KOPT-K1 (cell line): ENCODE results near the gene YY1.
"Not testable (repeated sequence)": the region's sequence is repeated elsewhere in the genome, so short reads cannot be mapped to it uniquely, and the experiment has no call there.

Experiments
- H3K27ac ChIP-seq: fragments of 200-600 bp; sonication (generic); 2 replicates; pipeline ENCODE4 v1.5.1; 2016; ENCODE audit warnings: antibody characterized with exemption, mild to moderate bottlenecking, low read depth, low read length; ENCODE audit not compliant: poor library complexity, severe bottlenecking
- H3K36me3 ChIP-seq: fragments of 200-600 bp; sonication (generic); 2 replicates; pipeline ENCODE4 v1.5.1; 2017; ENCODE audit warnings: antibody characterized with exemption, mild to moderate bottlenecking, low read length, moderate library complexity; ENCODE audit not compliant: insufficient read depth
- H3K9me3 ChIP-seq: fragments of 200-600 bp; sonication (generic); 2 replicates; pipeline ENCODE4 v1.5.1; 2017; ENCODE audit warnings: antibody characterized with exemption, low read length, mild to moderate bottlenecking; ENCODE audit not compliant: insufficient read depth, poor library complexity, severe bottlenecking

YY1 gene

DNA sequence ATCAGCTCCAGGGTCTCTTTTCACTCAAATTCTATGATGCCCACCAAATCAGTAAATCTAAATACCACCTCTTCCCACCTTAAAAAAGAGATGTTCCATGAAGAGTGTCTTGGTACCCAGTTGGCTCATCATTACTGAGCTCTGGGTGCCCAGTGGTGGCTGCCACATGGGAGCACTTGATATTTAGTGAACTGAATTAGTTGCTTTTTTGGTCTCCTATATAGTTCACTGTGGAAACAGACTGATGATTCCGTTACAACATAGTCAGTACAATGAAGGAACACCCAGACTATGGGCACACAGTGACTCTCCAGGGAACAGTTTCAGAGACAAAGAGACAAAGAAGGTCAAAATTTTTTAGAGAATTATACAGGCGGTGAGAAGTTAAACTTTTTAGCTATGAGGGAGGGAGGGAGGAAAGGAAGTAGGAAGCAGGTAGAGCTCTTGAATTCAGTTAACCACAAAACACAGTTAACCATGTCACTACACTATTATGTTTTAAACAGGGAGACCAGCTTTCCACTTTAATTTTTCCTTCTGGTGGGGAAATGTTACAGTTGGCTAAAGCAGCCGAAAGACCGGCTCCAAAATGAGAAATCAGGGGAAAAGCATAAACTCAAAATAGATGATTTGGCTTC is 14.6 kb upstream of the YY1 start:
- Histone ChIP-seq H3K27ac (peak overlapping the region; percentile 87), H3K36me3 (peaks cover 23% of the 10 kb centered on the region), H3K9me3 (no peaks in the 10 kb centered on the region)

DNA sequence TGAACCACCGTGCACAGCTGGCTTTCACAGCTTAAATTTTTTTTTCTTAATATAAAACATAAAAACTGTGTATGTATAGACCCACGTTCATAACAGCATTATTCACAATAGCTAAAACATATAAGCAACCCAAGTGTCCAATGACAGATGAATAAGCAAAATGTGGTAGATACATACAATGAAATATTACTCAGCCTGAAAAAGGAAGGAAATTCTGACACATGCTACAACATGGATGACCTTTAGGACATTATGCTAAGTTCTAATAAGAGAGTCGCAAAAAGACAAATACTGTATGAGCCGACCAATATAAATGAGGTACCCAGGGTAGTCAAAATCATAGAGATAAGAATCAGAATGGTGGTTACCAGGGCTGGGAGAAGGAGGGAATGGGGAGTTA is 13.8 kb upstream of the YY1 start:
- Histone ChIP-seq H3K36me3 (peaks cover 31% of the 10 kb centered on the region), H3K27ac (peak overlapping the region; percentile 87), H3K9me3 (no peaks in the 10 kb centered on the region)

DNA sequence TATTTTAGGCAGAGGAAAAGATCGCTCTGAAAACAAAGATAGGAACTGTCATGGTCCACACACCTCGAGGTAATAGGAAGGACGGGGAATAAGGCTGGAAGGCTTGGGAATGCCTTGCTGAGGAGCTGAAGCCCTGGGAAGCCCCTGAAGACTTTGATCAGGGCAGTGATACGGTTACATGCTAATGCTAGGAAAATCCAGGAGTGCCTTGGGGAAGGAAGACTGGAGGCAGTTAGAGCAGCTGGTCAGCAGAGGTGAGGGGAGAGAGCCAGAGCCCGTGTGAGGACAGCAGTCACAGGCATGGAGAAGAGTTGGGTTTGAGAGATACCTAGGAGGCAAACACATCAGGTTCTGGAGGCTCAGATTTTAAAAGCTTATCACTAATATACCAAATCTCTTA is 8.6 kb upstream of the YY1 start:
- Histone ChIP-seq H3K27ac (no peak overlapping the region), H3K36me3 (peaks cover 77% of the 10 kb centered on the region)

GRCh38 chr14:100234511-100234910 is 4.4 kb upstream of the YY1 start:
- H3K27ac ChIP-seq: peak overlapping the region; percentile 5
- peaks cover 55% of the 10 kb centered on the region for H3K36me3 ChIP-seq

More for the DNA sequence above, 8.6 kb upstream of the YY1 start:
- H3K9me3 ChIP-seq: no peaks in the 10 kb centered on the region

GRCh38 chr14:100236271-100236818 is 2.6 kb upstream of the YY1 start:
- Histone ChIP-seq H3K36me3 (peaks cover 39% of the 10 kb centered on the region), H3K27ac (peak overlapping the region; percentile 97)
- H3K9me3 ChIP-seq: not testable (repeated sequence)

More at GRCh38 chr14:100234511-100234910, 4.4 kb upstream of the YY1 start:
- no peaks in the 10 kb centered on the region for H3K9me3 ChIP-seq

GRCh38 chr14:100236881-100237280 is 2.1 kb upstream of the YY1 start:
- peak overlapping the region; percentile 97 for H3K27ac ChIP-seq
- peaks cover 39% of the 10 kb centered on the region for H3K36me3 ChIP-seq
- H3K9me3 ChIP-seq: no peaks in the 10 kb centered on the region

- Histone ChIP-seq H3K36me3 (peaks cover 40% of the 10 kb centered on the region), H3K27ac (peak overlapping the region; percentile 97), H3K9me3 (no peaks in the 10 kb centered on the region)
Observed at GRCh38 chr14:100237735-100238418, 1.1 kb upstream of the YY1 start.

GRCh38 chr14:100239211-100239839 is 381 bp downstream of the YY1 start:
- no peaks in the 10 kb centered on the region for H3K9me3 ChIP-seq
- H3K27ac ChIP-seq: peak overlapping the region; percentile 97
- peaks cover 40% of the 10 kb centered on the region for H3K36me3 ChIP-seq

DNA sequence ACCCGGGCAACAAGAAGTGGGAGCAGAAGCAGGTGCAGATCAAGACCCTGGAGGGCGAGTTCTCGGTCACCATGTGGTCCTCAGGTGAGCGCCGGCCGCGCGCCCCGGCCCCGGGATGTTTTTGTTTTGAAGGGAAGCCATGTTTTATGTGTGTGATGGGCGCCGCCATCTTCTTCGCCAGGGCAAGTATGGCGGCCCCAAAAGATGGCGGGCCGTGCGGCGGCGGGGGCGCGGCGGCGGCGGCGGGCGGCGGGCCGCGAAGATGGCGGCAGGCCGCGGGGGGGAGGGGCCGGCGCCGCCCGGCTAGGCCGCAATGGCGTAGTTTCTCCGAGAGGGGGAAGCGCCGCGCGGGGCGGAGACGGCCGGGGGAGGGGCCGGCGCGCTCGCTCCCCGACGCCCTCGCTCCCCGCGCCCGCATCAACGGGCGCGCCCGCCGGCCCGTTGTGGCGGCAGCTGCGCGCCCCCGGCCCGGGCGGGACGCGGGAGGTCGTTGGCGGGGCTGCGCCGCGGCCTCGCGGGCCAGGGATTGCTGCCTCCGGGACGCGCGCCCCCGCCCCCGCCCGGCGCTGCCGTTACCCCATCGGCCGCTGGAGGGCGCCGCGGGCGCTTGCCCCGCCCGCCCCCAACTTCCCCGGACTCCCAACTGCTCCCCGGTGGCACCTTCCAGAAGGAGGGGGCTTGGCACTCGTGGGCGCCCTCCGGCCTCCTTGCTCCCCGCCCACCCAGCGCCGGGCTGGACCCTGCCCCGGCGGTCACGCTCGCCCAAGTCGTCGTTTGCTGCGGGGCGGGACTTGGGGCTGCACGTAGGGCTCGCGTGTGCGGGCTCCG is 1.1 kb downstream of the YY1 start:
- H3K36me3 ChIP-seq: peaks cover 35% of the 10 kb centered on the region
- peak overlapping the region; percentile 97 for H3K27ac ChIP-seq
- H3K9me3 ChIP-seq: no peaks in the 10 kb centered on the region

GRCh38 chr14:100240668-100241032 is 1.7 kb downstream of the YY1 start:
- Histone ChIP-seq H3K9me3 (no peaks in the 10 kb centered on the region), H3K36me3 (peaks cover 34% of the 10 kb centered on the region), H3K27ac (peak overlapping the region; percentile 97)

DNA sequence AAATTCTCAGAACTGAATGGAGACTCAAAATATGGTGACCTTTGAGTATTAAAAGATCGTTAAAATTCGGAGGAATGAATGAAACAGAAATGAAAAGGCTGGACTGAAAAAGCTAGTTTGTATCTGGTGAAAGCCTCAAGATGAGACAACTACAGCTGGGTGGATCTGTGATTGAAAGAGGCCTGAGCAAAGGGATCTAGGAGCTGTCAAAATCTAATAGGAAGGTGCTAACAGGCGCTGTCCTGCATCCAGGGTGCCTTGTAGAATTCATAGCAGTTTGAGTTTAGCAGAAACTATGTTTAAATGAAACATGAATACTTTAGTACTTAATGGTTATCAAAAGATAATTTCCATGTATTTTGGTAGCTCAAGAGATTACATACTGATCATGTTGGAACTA is 2.3 kb downstream of the YY1 start:
- peak overlapping the region; percentile 97 for H3K27ac ChIP-seq
- H3K9me3 ChIP-seq: no peaks in the 10 kb centered on the region
- H3K36me3 ChIP-seq: peaks cover 40% of the 10 kb centered on the region

DNA sequence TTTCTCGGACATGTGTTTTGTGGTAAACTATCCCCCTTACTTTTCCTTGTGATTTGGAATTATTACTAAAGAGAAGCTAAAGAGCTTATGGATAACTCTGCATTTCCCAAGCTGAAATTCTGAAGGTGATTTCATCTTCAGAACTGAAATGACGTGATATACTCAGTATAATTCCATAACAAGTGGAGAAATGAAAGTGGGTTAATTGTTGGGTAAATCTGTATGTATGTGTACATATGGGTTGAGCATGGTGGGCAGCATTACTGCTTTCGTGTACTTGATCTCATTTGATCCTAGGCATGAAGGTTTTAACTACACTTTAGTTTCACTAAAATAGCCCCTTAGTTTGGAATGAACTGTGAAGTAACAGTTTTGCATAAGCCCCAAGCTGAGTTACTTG is 4.1 kb downstream of the YY1 start:
- Histone ChIP-seq H3K9me3 (no peaks in the 10 kb centered on the region), H3K27ac (no peak overlapping the region), H3K36me3 (peaks cover 50% of the 10 kb centered on the region)

DNA sequence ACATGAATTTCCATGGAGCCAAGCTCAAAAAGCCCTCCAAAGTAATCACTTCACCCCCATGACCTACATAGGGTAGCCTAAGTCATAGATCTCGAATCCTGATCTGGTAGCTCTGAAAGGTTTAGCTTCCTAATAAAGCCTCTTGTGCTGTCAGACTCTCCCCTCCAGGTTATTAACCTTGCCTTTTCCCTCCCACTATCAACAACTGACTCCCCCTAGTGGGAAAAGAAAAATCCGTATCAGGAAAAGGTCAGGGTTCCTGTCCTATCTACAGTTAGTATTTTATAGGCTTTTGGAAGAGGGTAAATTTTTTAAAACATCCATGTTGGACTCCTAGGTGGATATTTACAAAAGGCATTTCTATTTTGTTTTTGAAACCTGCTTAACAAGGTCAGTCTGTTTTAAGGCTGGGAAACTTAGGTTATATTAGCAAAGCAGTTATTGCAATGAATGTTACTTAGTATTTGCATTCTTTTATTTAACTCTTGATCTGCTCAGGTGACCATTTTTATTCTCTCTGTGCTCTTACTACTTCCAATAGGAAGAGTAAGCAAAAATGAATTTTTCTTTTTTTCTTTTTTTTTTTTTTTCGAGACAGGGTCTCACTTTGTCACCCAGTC is 8.0 kb downstream of the YY1 start:
- no peak overlapping the region for H3K27ac ChIP-seq
- H3K36me3 ChIP-seq: peaks cover 79% of the 10 kb centered on the region
- H3K9me3 ChIP-seq: no peaks in the 10 kb centered on the region

- H3K9me3 ChIP-seq: no peaks in the 10 kb centered on the region
- H3K27ac ChIP-seq: no peak overlapping the region
- peaks cover 66% of the 10 kb centered on the region for H3K36me3 ChIP-seq
Observed at GRCh38 chr14:100250732-100251465, 12.0 kb downstream of the YY1 start.
